SK-N-SH (cell line): ENCODE measurements around the gene OR10K1.

Experiments used
- ELF1 ChIP-seq: IDR thresholded peaks from 2 replicates; pipeline ENCODE4 v1.4.0; 2012
- EP300 ChIP-seq, 2 experiments: IDR thresholded peaks; 2 replicates each; pipeline versions ENCODE4 v1.4.0 to v1.6.1; 2012; ENCODE audit warnings: borderline replicate concordance in 1 of 2, low read depth in 1 of 2, low read length in 1 of 2
- EZH2phosphoT487 ChIP-seq: fragments of 200-600 bp; sonication (generic); IDR thresholded peaks from 2 replicates; pipeline ENCODE4 v1.6.1; 2017; ENCODE audit warnings: low read depth, mixed run types, mild to moderate bottlenecking, antibody characterized with exemption, moderate library complexity, borderline replicate concordance
- RFX5 ChIP-seq: IDR thresholded peaks from 2 replicates; pipeline ENCODE4 v1.6.1; 2012; ENCODE audit warnings: mild to moderate bottlenecking, improper control_type of control experiment, low read length
- SIN3A ChIP-seq: IDR thresholded peaks from 2 replicates; pipeline ENCODE4 v1.6.1; 2012; ENCODE audit warnings: low read depth, mild to moderate bottlenecking, low read length, moderate library complexity, borderline replicate concordance
- TAF1 ChIP-seq: IDR thresholded peaks from 2 replicates; pipeline ENCODE4 v1.6.1; 2012; ENCODE audit warnings: low read depth, mild to moderate bottlenecking, low read length, moderate library complexity, borderline replicate concordance
- TF ChIP-seq, protein P1 (sequence below): fragments of 200-600 bp; sonication (generic); IDR thresholded peaks from 2 replicates; pipeline ENCODE4 v1.6.1; 2017; ENCODE audit warnings: antibody characterized with exemption, mild to moderate bottlenecking, moderate library complexity
- TF ChIP-seq, protein P2 (sequence below): IDR thresholded peaks from 2 replicates; pipeline ENCODE4 v1.6.1; 2012; ENCODE audit warnings: mild to moderate bottlenecking, low read depth, low read length, moderate library complexity
- TF ChIP-seq, protein P3 (sequence below): IDR thresholded peaks from 2 replicates; pipeline ENCODE4 v1.4.0; 2012; ENCODE audit warnings: low read depth, borderline replicate concordance

DNA sequence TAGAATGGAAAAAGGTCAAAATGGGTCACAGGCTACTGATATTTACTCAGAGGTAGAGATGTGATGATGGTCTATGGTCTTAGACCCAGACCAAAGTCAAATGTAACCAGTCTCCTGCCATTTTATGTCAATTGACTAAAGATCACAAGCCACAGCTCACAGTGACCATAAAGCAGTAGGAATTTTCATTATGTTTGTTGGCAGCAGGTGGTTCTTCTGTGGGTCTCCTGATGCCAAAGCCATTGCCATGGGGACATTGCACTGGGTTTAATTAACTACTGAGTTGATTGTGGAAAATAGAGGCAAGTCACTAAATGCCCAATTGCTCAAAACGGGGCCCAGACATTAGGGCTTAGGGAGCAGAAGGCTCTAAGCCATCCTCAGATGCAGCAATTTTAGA lies 35.5 kb upstream of the OR10K1 start, which contains the start of gene OR10K2:
- TF ChIP-seq, protein P1, sequence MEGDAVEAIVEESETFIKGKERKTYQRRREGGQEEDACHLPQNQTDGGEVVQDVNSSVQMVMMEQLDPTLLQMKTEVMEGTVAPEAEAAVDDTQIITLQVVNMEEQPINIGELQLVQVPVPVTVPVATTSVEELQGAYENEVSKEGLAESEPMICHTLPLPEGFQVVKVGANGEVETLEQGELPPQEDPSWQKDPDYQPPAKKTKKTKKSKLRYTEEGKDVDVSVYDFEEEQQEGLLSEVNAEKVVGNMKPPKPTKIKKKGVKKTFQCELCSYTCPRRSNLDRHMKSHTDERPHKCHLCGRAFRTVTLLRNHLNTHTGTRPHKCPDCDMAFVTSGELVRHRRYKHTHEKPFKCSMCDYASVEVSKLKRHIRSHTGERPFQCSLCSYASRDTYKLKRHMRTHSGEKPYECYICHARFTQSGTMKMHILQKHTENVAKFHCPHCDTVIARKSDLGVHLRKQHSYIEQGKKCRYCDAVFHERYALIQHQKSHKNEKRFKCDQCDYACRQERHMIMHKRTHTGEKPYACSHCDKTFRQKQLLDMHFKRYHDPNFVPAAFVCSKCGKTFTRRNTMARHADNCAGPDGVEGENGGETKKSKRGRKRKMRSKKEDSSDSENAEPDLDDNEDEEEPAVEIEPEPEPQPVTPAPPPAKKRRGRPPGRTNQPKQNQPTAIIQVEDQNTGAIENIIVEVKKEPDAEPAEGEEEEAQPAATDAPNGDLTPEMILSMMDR: no peak
- no peak for TF ChIP-seq RFX5
- no peak for TF ChIP-seq EP300 (IDR thresholded peaks at IDR 0.05; ENCODE audit: borderline replicate concordance in 1 of 2, low read depth in 1 of 2, low read length in 1 of 2)
- TF ChIP-seq, protein P2, sequence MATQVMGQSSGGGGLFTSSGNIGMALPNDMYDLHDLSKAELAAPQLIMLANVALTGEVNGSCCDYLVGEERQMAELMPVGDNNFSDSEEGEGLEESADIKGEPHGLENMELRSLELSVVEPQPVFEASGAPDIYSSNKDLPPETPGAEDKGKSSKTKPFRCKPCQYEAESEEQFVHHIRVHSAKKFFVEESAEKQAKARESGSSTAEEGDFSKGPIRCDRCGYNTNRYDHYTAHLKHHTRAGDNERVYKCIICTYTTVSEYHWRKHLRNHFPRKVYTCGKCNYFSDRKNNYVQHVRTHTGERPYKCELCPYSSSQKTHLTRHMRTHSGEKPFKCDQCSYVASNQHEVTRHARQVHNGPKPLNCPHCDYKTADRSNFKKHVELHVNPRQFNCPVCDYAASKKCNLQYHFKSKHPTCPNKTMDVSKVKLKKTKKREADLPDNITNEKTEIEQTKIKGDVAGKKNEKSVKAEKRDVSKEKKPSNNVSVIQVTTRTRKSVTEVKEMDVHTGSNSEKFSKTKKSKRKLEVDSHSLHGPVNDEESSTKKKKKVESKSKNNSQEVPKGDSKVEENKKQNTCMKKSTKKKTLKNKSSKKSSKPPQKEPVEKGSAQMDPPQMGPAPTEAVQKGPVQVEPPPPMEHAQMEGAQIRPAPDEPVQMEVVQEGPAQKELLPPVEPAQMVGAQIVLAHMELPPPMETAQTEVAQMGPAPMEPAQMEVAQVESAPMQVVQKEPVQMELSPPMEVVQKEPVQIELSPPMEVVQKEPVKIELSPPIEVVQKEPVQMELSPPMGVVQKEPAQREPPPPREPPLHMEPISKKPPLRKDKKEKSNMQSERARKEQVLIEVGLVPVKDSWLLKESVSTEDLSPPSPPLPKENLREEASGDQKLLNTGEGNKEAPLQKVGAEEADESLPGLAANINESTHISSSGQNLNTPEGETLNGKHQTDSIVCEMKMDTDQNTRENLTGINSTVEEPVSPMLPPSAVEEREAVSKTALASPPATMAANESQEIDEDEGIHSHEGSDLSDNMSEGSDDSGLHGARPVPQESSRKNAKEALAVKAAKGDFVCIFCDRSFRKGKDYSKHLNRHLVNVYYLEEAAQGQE: no peak
- TF ChIP-seq TAF1: no peak
- no peak for TF ChIP-seq EZH2phosphoT487
- no peak for TF ChIP-seq SIN3A
- TF ChIP-seq ELF1: no peak
- TF ChIP-seq, protein P3, sequence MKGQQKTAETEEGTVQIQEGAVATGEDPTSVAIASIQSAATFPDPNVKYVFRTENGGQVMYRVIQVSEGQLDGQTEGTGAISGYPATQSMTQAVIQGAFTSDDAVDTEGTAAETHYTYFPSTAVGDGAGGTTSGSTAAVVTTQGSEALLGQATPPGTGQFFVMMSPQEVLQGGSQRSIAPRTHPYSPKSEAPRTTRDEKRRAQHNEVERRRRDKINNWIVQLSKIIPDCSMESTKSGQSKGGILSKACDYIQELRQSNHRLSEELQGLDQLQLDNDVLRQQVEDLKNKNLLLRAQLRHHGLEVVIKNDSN: no peak
